ENCODE data around the gene SWI5. TPM values are rescaled to one million over a fixed set of nuclear protein-coding genes. Genes with fewer than 3 reads are reported as not detected.

SWI5 gene
- total and polyA plus RNA-seq, 9 of the 15 experiments (the other 6 are each of a cell fraction or from before 2014, with no cell fraction given) = 62.8 to 133 (median 95.9) TPM

DNA sequence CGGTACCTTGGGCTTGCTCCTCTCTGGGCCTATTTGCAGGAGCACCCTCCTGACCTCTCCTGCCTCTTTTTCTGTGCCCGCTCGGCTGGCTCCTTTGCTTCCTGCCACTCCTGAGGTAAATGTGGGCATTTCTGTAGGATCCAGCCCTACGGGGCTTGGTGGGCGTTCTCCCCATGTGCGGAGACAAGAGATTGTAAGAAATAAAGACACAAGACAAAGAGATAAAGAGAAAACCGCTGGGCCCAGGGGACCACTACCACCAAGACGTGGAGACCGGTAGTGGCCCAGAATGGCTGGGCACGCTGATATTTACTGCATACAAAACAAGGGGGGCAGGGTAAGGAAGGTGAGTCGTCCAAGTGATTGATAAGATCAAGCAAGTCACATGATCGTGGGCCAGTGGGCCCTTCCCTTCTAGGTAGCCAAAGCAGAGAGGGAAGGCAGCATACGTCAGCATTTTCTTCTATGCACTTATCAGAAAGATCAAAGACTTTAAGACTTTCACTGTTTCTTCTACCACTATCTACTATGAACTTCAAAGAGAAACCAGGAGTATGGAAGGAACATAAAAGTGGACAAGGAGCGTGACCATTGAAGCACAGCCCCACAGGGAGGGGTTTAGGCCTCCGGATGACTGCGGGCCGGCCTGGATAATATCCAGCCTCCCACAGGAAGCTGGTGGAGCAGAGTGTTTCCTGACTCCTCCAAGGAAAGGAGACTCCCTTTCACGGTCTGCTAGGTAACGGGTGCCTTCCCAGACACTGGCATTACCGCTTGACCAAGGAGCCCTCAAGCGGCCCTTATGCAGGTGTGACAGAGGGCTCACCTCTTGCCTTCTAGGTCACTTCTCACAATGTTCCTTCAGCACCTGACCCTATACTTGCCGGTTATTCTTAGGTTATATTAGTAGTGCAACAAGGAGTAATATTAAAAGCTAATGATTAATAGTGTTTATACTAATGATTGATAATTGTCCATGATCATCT, 3.3 kb downstream of the SWI5 start (continued):
- TF ChIP-seq ZNF408 (CRISPR knock-in tag; IDR thresholded peaks at IDR 0.05; ENCODE audit: low read depth) (peak; percentile 54; the same call in 1 of the 2 replicates), ZNF239 (CRISPR knock-in tag; IDR thresholded peaks at IDR 0.05) (peak; percentile 53), ZNF436 (CRISPR knock-in tag; IDR thresholded peaks at IDR 0.05) (peak; percentile 53), CXXC5 (CRISPR knock-in tag; IDR thresholded peaks at IDR 0.05) (peak; percentile 35), ZNF764 (CRISPR knock-in tag; IDR thresholded peaks at IDR 0.05; ENCODE audit: low read depth) (0 out of 2 replicates have a peak, but pooled peaks have one; percentile 59), ZNF41 (CRISPR knock-in tag; conservative IDR thresholded peaks at IDR 0.05) (peak; percentile 47; the same call in 1 of the 2 replicates), DMBX1 (CRISPR knock-in tag; IDR thresholded peaks at IDR 0.05; ENCODE audit: borderline replicate concordance) (peak; percentile 62), ZNF583 (CRISPR knock-in tag; IDR thresholded peaks at IDR 0.05) (peak; percentile 87; the same call in 1 of the 2 replicates), MAFK (IDR thresholded peaks at IDR 0.05; ENCODE audit: low read length) (peak; percentile 95), ZNF444 (CRISPR knock-in tag; IDR thresholded peaks at IDR 0.05) (peak; percentile 38; the same call in 1 of the 2 replicates)
- TF ChIP-seq, protein P1, sequence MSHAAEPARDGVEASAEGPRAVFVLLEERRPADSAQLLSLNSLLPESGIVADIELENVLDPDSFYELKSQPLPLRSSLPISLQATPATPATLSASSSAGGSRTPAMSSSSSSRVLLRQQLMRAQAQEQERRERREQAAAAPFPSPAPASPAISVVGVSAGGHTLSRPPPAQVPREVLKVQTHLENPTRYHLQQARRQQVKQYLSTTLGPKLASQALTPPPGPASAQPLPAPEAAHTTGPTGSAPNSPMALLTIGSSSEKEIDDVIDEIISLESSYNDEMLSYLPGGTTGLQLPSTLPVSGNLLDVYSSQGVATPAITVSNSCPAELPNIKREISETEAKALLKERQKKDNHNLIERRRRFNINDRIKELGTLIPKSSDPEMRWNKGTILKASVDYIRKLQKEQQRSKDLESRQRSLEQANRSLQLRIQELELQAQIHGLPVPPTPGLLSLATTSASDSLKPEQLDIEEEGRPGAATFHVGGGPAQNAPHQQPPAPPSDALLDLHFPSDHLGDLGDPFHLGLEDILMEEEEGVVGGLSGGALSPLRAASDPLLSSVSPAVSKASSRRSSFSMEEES (CRISPR knock-in tag; IDR thresholded peaks at IDR 0.05) = peak; percentile 98
- TF ChIP-seq, protein P2, sequence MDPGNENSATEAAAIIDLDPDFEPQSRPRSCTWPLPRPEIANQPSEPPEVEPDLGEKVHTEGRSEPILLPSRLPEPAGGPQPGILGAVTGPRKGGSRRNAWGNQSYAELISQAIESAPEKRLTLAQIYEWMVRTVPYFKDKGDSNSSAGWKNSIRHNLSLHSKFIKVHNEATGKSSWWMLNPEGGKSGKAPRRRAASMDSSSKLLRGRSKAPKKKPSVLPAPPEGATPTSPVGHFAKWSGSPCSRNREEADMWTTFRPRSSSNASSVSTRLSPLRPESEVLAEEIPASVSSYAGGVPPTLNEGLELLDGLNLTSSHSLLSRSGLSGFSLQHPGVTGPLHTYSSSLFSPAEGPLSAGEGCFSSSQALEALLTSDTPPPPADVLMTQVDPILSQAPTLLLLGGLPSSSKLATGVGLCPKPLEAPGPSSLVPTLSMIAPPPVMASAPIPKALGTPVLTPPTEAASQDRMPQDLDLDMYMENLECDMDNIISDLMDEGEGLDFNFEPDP (CRISPR knock-in tag; IDR thresholded peaks at IDR 0.05) = peak; percentile 81; the same call in 1 of the 2 replicates
- TF ChIP-seq, protein P3, sequence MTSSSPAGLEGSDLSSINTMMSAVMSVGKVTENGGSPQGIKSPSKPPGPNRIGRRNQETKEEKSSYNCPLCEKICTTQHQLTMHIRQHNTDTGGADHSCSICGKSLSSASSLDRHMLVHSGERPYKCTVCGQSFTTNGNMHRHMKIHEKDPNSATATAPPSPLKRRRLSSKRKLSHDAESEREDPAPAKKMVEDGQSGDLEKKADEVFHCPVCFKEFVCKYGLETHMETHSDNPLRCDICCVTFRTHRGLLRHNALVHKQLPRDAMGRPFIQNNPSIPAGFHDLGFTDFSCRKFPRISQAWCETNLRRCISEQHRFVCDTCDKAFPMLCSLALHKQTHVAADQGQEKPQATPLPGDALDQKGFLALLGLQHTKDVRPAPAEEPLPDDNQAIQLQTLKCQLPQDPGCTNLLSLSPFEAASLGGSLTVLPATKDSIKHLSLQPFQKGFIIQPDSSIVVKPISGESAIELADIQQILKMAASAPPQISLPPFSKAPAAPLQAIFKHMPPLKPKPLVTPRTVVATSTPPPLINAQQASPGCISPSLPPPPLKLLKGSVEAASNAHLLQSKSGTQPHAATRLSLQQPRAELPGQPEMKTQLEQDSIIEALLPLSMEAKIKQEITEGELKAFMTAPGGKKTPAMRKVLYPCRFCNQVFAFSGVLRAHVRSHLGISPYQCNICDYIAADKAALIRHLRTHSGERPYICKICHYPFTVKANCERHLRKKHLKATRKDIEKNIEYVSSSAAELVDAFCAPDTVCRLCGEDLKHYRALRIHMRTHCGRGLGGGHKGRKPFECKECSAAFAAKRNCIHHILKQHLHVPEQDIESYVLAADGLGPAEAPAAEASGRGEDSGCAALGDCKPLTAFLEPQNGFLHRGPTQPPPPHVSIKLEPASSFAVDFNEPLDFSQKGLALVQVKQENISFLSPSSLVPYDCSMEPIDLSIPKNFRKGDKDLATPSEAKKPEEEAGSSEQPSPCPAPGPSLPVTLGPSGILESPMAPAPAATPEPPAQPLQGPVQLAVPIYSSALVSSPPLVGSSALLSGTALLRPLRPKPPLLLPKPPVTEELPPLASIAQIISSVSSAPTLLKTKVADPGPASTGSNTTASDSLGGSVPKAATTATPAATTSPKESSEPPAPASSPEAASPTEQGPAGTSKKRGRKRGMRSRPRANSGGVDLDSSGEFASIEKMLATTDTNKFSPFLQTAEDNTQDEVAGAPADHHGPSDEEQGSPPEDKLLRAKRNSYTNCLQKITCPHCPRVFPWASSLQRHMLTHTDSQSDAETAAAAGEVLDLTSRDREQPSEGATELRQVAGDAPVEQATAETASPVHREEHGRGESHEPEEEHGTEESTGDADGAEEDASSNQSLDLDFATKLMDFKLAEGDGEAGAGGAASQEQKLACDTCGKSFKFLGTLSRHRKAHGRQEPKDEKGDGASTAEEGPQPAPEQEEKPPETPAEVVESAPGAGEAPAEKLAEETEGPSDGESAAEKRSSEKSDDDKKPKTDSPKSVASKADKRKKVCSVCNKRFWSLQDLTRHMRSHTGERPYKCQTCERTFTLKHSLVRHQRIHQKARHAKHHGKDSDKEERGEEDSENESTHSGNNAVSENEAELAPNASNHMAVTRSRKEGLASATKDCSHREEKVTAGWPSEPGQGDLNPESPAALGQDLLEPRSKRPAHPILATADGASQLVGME (CRISPR knock-in tag; IDR thresholded peaks at IDR 0.05) = peak; percentile 81
- TF ChIP-seq, protein P4, sequence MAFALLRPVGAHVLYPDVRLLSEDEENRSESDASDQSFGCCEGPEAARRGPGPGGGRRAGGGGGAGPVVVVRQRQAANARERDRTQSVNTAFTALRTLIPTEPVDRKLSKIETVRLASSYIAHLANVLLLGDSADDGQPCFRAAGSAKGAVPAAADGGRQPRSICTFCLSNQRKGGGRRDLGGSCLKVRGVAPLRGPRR (CRISPR knock-in tag; IDR thresholded peaks at IDR 0.05) = peak; percentile 83; the same call in 1 of the 2 replicates
- TF ChIP-seq, protein P5, sequence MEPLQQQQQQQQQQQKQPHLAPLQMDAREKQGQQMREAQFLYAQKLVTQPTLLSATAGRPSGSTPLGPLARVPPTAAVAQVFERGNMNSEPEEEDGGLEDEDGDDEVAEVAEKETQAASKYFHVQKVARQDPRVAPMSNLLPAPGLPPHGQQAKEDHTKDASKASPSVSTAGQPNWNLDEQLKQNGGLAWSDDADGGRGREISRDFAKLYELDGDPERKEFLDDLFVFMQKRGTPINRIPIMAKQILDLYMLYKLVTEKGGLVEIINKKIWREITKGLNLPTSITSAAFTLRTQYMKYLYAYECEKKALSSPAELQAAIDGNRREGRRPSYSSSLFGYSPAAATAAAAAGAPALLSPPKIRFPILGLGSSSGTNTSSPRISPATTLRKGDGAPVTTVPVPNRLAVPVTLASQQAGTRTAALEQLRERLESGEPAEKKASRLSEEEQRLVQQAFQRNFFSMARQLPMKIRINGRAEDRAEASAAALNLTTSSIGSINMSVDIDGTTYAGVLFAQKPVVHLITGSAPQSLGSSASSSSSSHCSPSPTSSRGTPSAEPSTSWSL (CRISPR knock-in tag; IDR thresholded peaks at IDR 0.05; ENCODE audit: borderline replicate concordance) = 0 out of 2 replicates have a peak, but pooled peaks have one; percentile 85
